Adrenal gland (tissue), 12 donors: Measurements from ENCODE around the gene CCDC63. TPM values are rescaled to one million over a fixed set of nuclear protein-coding genes. Genes with fewer than 3 reads are reported as not detected.

Experiments used
- DNase-seq, 7 donors: peaks; one replicate each; pipeline ENCODE4 v3.0.0-alpha.2; 2019 to 2020
- H3K27ac ChIP-seq, 5 donors: fragments of 200-600 bp; sonication (generic) in 4 of 5; 1 replicate in 3 of 5; 2 replicates in 2 of 5; pipeline versions ENCODE4 v1.5.1 to v1.8.0; 2016 to 2020; ENCODE audit warnings: mild to moderate bottlenecking in 1 of 5
- H3K27me3 ChIP-seq: fragments of 200-600 bp; 2 replicates; pipeline ENCODE4 v1.8.0; 2021
- H3K36me3 ChIP-seq, 2 donors: fragments of 200-600 bp; replicated peaks in 1 of 2; 1 replicate in 1 of 2; 2 replicates in 1 of 2; pipeline versions ENCODE4 v1.5.1 to v1.8.0; 2018 to 2022
- H3K4me1 ChIP-seq, 2 donors: fragments of 200-600 bp; replicated peaks in 1 of 2; 1 replicate in 1 of 2; 2 replicates in 1 of 2; pipeline versions ENCODE4 v1.5.1 to v1.8.0; 2018 to 2021
- H3K4me3 ChIP-seq, 4 donors: fragments of 200-600 bp; sonication (generic) in 3 of 4; one replicate each; pipeline ENCODE4 v1.5.1; 2016 to 2018
- H3K9me3 ChIP-seq, 3 donors: fragments of 200-600 bp; sonication (generic) in 1 of 3; replicated peaks in 1 of 3; 1 replicate in 2 of 3; 2 replicates in 1 of 3; pipeline versions ENCODE4 v1.5.1 to v1.8.0; 2016 to 2021
- POLR2A ChIP-seq, 2 donors: fragments of 450-650 bp; IDR thresholded peaks; one replicate each; pipeline ENCODE4 v1.6.1; 2017; ENCODE audit warnings: antibody characterized with exemption in 2 of 2, mild to moderate bottlenecking in 2 of 2, moderate library complexity in 1 of 2
- WGBS, 4 donors: extraction: QIAGEN DNeasy Blood & Tissue Kit in 2 of 4; methylation state at CpG; one replicate each; pipeline versions ENCODE4 v1.1.5 to v1.1.7; 2013 to 2017; 5-methylcytosine and 5-hydroxymethylcytosine counted together
- intact Hi-C, 2 donors: fragments of 100-400 bp; cut with DNase I; formaldehyde crosslinking; loops; one replicate each; pipeline versions ENCODE4 v1.14.1 to v1.15.0; 2022 to 2023
- polyA plus RNA-seq, 3 donors: library from polyadenylated mRNA; stranded (reverse); fragments of 200-250 nt in 2 of 3; fragments of 350-450 nt in 1 of 3; fragmentation: Illumina TruSeq in 1 of 3; extraction: RNeasy Lipid Tissue Mini Kit (QIAGEN cat#74804) in 1 of 3; gene quantifications; one replicate each; pipeline ENCODE4 v1.2.3, GENCODE V29; 2013 to 2014
- total RNA-seq, 9 donors: library from RNA; depleted of rRNA in 4 of 9; stranded (reverse); fragments of >200 nt in 4 of 9; fragments of 120-200 nt in 1 of 9; fragmentation: NEBNext Ultra II Directional in 1 of 9; extraction: Animal tissue kit (Norgen Biotek cat#: 25700) in 1 of 9; gene quantifications; one replicate each; pipeline versions ENCODE4 v1.1.0 to v1.2.4, GENCODE V29; 2013 to 2023
- TF ChIP-seq, protein P1 (sequence below), 6 experiments: fragments of 450-650 bp in 4 of 6; fragments of 200-600 bp in 2 of 6; sonication (generic) in 1 of 6; IDR thresholded peaks; 1 replicate in 5 of 6; 2 replicates in 1 of 6; pipeline versions ENCODE4 v1.5.1 to v1.8.0; 2016 to 2021; ENCODE audit warnings: antibody characterized with exemption in 6 of 6, mild to moderate bottlenecking in 2 of 6, moderate library complexity in 1 of 6
- donor health status: healthy with polysubstance abuse.
- donor health status: Bipolar disorder and iron deficiency.
- donor health status: DM: yes; HTN: yes; CAD: no.
- donor health status: DM: no; HTN: no; CAD: no.
- donor health status: DM: no; HTN: no; CAD: no.
- donor health status: DM: yes; HTN: yes; CAD: no.

The CCDC63 gene
- total and polyA plus RNA-seq, 12 donors = not detected

DNA sequence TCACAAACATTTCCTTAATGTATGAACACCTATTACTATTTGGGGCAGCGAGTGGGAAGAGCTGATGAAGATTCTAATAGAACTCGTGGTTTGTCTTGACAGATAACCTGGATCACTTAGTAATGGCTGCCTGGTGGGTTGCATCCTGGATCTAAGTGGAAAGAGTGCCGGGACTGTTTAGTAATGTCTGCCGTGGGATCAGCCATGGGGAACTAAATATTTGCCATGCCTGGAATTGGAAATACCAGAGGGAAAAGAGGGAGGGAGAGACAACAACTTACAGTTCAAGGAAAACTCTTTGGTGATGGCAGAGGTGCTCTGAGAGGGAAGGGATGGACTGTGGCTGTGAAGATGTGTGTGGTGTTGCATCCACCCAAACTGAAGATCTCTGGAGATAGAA, 21.3 kb upstream of the CCDC63 start:
- Histone ChIP-seq H3K9me3 (no peaks in the 10 kb centered on the region), H3K36me3 (no peaks in the 10 kb centered on the region), H3K27me3 (no peaks in the 10 kb centered on the region), H3K4me1 (no peaks in the 10 kb centered on the region), H3K4me3 (no peak overlapping the region), H3K27ac (no peak overlapping the region)
- intact Hi-C loops = loop anchor here in 1 of 2 donors (10.0 kb wide), 1 partner anchor 211 kb away; the partner anchor contains the start of gene TCTN1
- TF ChIP-seq POLR2A (IDR thresholded peaks at IDR 0.05) = no peak
- TF ChIP-seq, protein P1, sequence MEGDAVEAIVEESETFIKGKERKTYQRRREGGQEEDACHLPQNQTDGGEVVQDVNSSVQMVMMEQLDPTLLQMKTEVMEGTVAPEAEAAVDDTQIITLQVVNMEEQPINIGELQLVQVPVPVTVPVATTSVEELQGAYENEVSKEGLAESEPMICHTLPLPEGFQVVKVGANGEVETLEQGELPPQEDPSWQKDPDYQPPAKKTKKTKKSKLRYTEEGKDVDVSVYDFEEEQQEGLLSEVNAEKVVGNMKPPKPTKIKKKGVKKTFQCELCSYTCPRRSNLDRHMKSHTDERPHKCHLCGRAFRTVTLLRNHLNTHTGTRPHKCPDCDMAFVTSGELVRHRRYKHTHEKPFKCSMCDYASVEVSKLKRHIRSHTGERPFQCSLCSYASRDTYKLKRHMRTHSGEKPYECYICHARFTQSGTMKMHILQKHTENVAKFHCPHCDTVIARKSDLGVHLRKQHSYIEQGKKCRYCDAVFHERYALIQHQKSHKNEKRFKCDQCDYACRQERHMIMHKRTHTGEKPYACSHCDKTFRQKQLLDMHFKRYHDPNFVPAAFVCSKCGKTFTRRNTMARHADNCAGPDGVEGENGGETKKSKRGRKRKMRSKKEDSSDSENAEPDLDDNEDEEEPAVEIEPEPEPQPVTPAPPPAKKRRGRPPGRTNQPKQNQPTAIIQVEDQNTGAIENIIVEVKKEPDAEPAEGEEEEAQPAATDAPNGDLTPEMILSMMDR (IDR thresholded peaks at IDR 0.05) = no peak
- WGBS, 4 donors = 84 to 94% (median 87%) methylated on average over 4 of the region's 4 CpGs
- no peak for DNase-seq

DNA sequence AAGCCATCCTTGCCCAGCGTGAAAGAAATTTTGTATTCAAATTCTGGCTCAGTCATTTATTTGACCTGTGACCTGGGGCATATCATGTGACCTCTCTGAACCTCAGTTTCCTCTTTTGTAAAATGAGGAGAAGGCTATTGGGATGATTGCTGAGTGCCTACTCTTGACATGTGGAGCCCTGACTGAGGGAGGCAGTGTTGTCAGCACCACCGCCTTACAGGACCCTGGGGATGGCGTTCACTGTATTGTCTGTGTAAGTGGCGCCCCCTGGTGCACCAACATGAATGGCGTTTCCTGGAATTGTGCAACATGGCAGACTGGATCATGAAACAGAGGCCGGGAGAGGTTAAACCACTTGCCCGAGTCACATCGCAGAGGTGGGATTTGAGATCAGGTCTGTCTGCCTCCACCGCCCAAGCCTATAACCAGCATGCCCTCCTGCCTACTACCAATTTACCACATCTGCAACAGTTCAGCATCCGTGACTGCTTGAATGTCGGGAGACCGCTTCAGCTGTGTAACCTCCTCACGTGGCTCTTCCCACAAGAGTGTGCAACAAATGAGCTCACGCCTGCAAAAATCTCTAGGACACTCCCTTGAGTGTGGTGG, 20.1 kb upstream of the CCDC63 start:
- DNase-seq = peak; percentile 80 to 97 (median 90)
- H3K4me1 ChIP-seq = no peaks in the 10 kb centered on the region
- intact Hi-C loops = loop anchor here in 1 of 2 donors (10.0 kb wide), 1 partner anchor 212 kb away; the partner anchor contains the start of gene TCTN1
- TF ChIP-seq, protein P1 (IDR thresholded peaks at IDR 0.05) = peak; percentile 82 to 97 (median 94)
- no peak for TF ChIP-seq POLR2A (IDR thresholded peaks at IDR 0.05)
- no peaks in the 10 kb centered on the region for H3K36me3 ChIP-seq
- H3K9me3 ChIP-seq = no peaks in the 10 kb centered on the region
- no peak overlapping the region for H3K4me3 ChIP-seq
- WGBS, 4 donors = 29 to 37% (median 34%) methylated on average over 9 to 14 of the region's 14 CpGs
- no peaks in the 10 kb centered on the region for H3K27me3 ChIP-seq
- no peak overlapping the region for H3K27ac ChIP-seq

DNA sequence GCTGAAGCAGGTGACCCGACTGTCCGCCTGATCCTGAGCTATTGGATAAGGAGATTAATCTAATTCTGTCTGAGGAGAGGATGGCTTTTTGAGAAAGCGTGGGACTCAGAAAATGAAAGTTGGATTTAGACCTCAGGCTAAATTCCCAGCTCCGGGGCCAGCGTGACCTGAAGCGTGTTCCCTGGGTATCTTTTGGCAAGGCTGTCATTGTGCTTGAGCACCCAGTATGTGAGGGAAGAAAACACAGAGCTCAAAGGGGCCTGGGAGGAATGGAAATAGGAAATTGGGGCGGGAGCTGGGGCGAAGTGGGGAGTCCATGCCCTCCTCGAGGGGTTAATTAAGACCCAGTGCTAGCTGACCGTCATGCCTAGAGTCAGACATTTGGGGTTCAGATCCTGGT, 17.5 kb upstream of the CCDC63 start:
- no peaks in the 10 kb centered on the region for H3K4me1 ChIP-seq

DNA sequence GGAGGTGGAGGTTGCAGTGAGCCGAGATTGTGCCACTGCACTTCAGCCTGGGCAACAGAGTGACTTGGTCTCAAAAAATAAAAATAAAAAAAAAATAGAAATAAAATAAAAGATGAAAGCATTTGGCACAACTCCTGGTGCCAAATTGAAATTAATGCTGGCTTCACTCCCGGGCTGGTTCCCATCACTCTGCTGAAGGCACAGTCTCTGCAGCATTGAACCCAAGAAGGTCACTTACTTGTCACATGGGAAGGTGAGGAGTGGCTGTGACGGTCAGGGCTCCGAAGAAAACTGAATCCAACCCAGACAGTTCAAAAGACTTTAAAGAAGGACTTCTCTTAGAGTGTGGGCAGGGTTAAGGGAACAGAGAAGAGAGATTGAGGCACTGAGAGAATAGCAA, 10.5 kb upstream of the CCDC63 start:
- Histone ChIP-seq H3K27me3 (no peaks in the 10 kb centered on the region), H3K9me3 (no peaks in the 10 kb centered on the region), H3K4me3 (no peak overlapping the region), H3K36me3 (no peaks in the 10 kb centered on the region), H3K4me1 (peaks cover 5 to 12% of the 10 kb centered on the region in 2 donors), H3K27ac (peak overlapping the region in 1 of 5 donors; percentile 4)
- peak; percentile 43 to 80 (median 69) for DNase-seq
- intact Hi-C loops = no loop called here
- TF ChIP-seq, protein P1 (IDR thresholded peaks at IDR 0.05) = no peak
- TF ChIP-seq POLR2A (IDR thresholded peaks at IDR 0.05) = no peak
- 39 to 46% (median 44%) methylated on average over 4 of the region's 4 CpGs for WGBS, 4 donors

More for the DNA sequence above, 17.5 kb upstream of the CCDC63 start:
- Histone ChIP-seq H3K9me3 (no peaks in the 10 kb centered on the region), H3K4me3 (no peak overlapping the region), H3K27me3 (no peaks in the 10 kb centered on the region), H3K27ac (no peak overlapping the region), H3K36me3 (no peaks in the 10 kb centered on the region)
- DNase-seq = no peak
- 78 to 86% (median 83%) methylated on average over 10 of the region's 10 CpGs for WGBS, 4 donors
- intact Hi-C loops = loop anchor here in 1 of 2 donors (10.0 kb wide), 1 partner anchor 215 kb away; the partner anchor contains the start of gene TCTN1
- TF ChIP-seq, protein P1 (IDR thresholded peaks at IDR 0.05) = no peak
- no peak for TF ChIP-seq POLR2A (IDR thresholded peaks at IDR 0.05)
